Lower lobe of right lung (tissue), 2 donors: ENCODE measurements around the gene PCNT. TPM values are rescaled to one million over a fixed set of nuclear protein-coding genes. Genes with fewer than 3 reads are reported as not detected.

Source experiments
- ATAC-seq, 2 donors: fragments of 200-7000 bp; cut with Tn5 transposase; one replicate each; pipeline ENCODE4 v1.9.1; 2020 to 2022; ENCODE audit warnings: mild to moderate bottlenecking in 2 of 2, moderate library complexity in 2 of 2
- DNase-seq: peaks from one replicate; pipeline ENCODE4 v3.0.0-alpha.2; 2020
- H3K27ac ChIP-seq: fragments of 200-600 bp; one replicate; pipeline ENCODE4 v1.8.0; 2022
- H3K27me3 ChIP-seq: fragments of 200-600 bp; one replicate; pipeline ENCODE4 v1.8.0; 2022; ENCODE audit warnings: low read depth
- H3K36me3 ChIP-seq: fragments of 200-600 bp; one replicate; pipeline ENCODE4 v1.8.0; 2022; ENCODE audit warnings: mild to moderate bottlenecking
- H3K4me1 ChIP-seq: fragments of 200-600 bp; one replicate; pipeline ENCODE4 v1.8.0; 2022
- H3K4me3 ChIP-seq: fragments of 200-600 bp; one replicate; pipeline ENCODE4 v1.8.0; 2022; ENCODE audit warnings: mild to moderate bottlenecking
- H3K9me3 ChIP-seq: fragments of 200-600 bp; one replicate; pipeline ENCODE4 v1.8.0; 2022
- intact Hi-C: fragments of 100-400 bp; cut with DNase I; formaldehyde crosslinking; loops from one replicate; pipeline ENCODE4 v1.11.0; 2022
- total RNA-seq: library from RNA; stranded (reverse); fragmentation: NEBNext Ultra II Directional; extraction: Animal tissue kit (Norgen Biotek cat#: 25700); gene quantifications from one replicate; pipeline ENCODE4 v1.2.1, GENCODE V29; 2021
- TF ChIP-seq, protein P1 (sequence below): fragments of 200-600 bp; IDR thresholded peaks from one replicate; pipeline ENCODE4 v1.8.0; 2022; ENCODE audit warnings: antibody characterized with exemption, mild to moderate bottlenecking
- donor health status: DM: no; HTN: yes; CAD: no; lungs with severe emphysema.

Gene PCNT
- total RNA-seq, 1 donor from 2014 or later = 36.5 TPM

DNA sequence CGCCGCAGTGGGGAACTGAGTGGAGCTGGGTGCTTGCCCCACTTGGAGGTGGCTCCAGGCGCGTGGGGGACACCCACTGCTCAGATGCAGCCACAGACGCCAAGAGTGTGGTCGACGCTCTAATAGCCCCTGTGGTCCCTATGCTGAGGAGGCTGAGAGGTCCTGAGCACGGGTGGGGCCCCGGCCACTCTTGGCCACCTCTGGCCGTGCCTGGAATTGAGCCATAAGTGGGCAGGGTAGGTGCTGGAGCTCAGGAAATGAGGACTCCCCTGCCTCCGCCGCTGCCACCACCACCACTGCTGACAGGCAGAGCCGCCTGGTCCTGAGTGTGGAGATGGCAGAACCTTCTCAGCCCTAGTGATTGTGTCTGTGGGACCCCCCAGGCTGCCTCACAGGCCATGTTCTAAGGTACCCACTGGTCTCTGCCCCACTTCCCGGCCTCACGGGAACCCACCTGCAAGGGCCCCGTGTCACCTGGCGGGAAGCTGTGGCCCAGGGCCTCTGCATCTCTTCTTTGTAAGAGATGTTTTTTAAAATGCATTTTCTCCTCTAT lies 100.2 kb downstream of the PCNT start:
- TF ChIP-seq, protein P1, sequence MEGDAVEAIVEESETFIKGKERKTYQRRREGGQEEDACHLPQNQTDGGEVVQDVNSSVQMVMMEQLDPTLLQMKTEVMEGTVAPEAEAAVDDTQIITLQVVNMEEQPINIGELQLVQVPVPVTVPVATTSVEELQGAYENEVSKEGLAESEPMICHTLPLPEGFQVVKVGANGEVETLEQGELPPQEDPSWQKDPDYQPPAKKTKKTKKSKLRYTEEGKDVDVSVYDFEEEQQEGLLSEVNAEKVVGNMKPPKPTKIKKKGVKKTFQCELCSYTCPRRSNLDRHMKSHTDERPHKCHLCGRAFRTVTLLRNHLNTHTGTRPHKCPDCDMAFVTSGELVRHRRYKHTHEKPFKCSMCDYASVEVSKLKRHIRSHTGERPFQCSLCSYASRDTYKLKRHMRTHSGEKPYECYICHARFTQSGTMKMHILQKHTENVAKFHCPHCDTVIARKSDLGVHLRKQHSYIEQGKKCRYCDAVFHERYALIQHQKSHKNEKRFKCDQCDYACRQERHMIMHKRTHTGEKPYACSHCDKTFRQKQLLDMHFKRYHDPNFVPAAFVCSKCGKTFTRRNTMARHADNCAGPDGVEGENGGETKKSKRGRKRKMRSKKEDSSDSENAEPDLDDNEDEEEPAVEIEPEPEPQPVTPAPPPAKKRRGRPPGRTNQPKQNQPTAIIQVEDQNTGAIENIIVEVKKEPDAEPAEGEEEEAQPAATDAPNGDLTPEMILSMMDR = no peak
- H3K36me3 ChIP-seq = peaks cover 75% of the 10 kb centered on the region
- H3K4me1 ChIP-seq = no peaks in the 10 kb centered on the region
- no peak overlapping the region for H3K27ac ChIP-seq
- ATAC-seq = peak; percentile 7 to 22
- H3K9me3 ChIP-seq = no peaks in the 10 kb centered on the region
- DNase-seq = peak; percentile 45
- H3K27me3 ChIP-seq = no peaks in the 10 kb centered on the region
- H3K4me3 ChIP-seq = no peak overlapping the region
- intact Hi-C loops = no loop called here

DNA sequence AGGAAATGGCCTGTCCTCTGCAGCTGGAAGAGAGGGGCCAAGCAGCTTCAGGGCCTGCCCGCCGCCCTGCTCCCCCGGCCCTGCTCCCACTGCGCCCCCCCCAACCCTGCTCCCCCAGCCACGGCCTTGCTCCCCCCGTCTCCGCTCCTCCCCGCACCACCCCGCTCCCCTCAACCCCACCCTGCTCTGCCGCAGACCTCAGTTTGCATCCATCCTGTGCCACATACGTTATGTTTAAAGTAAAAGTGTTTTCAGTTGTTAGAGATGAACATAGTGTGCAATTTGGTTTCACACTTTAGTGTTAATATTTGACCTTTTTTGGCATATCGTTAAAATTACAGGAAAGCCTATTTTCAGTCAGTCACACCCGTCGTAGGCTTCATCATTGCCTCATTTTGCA lies 100.7 kb downstream of the PCNT start:
- DNase-seq (peak; percentile 43), ATAC-seq (peak; percentile 29 to 44)
- Histone ChIP-seq H3K27me3 (no peaks in the 10 kb centered on the region), H3K9me3 (no peaks in the 10 kb centered on the region), H3K27ac (peak overlapping the region; percentile 46), H3K4me3 (no peak overlapping the region), H3K4me1 (no peaks in the 10 kb centered on the region), H3K36me3 (peaks cover 70% of the 10 kb centered on the region)
- TF ChIP-seq, protein P1 = no peak
- intact Hi-C loops = no loop called here

DNA sequence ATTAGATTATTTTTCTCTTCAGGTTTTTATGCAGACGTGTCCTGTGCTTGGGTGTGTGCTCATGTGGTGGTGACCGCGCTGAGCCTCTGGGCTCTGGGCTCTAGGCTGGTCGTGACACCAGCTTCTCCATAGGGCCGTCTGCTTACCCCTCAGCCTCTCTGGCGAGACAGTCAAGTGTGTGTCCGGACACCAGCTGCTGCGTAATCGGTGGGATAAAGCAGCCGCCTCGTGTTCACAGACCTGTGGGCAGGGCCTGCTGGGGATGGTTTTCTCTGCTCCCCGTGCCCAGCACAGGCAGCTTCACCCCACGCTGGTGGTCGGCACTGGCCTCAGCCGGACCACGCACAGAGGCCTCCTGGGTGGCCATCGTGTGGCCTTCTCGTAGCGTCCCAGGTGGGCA lies 101.1 kb downstream of the PCNT start:
- TF ChIP-seq, protein P1 = no peak
- H3K9me3 ChIP-seq = no peaks in the 10 kb centered on the region
- H3K36me3 ChIP-seq = peaks cover 69% of the 10 kb centered on the region
- peak; percentile 30 for DNase-seq
- H3K27ac ChIP-seq = peak overlapping the region; percentile 46
- intact Hi-C loops = no loop called here
- no peaks in the 10 kb centered on the region for H3K4me1 ChIP-seq
- H3K27me3 ChIP-seq = no peaks in the 10 kb centered on the region
- H3K4me3 ChIP-seq = no peak overlapping the region
- no peak for ATAC-seq

DNA sequence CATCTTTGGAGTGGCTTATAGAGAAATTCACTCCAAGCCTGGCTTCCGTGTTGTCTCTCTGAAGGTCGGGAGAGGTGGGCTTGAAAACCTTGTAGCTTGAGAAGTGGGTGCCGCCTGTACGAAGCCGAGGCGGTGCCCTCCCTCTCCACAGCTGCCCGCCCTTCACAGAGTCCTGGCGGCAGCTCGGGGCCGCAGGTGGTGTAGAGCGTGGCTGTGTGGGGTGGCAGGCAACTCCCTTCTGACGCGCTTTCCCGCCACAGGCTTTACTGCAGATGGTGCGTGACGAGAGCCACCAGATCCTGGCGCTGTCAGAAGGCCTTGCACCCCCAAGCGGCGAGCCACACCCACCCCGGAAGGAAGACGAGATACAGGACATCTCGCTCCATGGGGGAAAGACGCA lies 101.6 kb downstream of the PCNT start:
- ATAC-seq = peak; percentile 34 to 40
- intact Hi-C loops = no loop called here
- Histone ChIP-seq H3K27ac (peak overlapping the region; percentile 46), H3K4me1 (no peaks in the 10 kb centered on the region), H3K4me3 (no peak overlapping the region), H3K27me3 (no peaks in the 10 kb centered on the region), H3K9me3 (no peaks in the 10 kb centered on the region), H3K36me3 (peaks cover 70% of the 10 kb centered on the region)
- TF ChIP-seq, protein P1 = no peak
- peak; percentile 45 for DNase-seq

DNA sequence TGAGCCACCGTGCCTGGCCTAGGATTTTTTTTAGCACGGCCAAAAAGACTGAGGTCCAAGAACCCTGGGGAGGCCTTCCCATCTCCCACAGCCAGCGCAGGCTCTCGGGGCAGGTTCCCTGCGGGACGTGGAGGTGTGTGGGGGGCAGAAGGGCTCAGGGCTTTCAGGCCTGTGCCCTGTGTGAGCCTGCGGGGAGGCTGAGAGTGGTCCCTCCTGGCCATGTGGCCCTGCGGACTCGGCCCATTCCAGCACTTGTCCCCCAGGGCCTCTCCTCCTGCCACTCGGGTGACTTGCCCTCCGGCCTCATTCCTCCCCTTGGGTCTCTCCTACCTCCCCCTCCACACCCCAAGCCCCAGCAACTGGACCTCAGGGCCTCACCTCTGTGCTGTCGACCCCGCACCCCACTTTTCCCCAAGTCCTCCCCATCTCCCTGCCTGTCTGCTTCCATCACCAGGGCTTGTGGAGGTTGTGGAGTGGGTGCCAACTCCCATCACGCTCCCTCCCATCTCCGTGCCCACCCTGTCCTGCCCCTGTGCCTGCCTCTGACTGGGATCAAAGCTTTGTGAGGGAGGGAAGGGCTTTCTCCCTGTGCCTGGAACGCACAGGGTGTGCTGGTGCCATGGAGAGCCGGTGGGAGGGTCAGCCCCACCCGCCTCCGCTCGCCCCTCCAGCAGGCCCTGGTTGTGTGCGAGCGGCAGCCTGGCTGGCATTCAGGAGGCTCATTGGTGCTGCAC lies 102.5 kb downstream of the PCNT start:
- no peak for DNase-seq
- Histone ChIP-seq H3K9me3 (no peaks in the 10 kb centered on the region), H3K4me1 (no peaks in the 10 kb centered on the region), H3K27ac (no peak overlapping the region), H3K36me3 (peaks cover 71% of the 10 kb centered on the region), H3K27me3 (no peaks in the 10 kb centered on the region), H3K4me3 (no peak overlapping the region)
- ATAC-seq = no peak
- TF ChIP-seq, protein P1 = no peak
- intact Hi-C loops = no loop called here
